Mesothelial cell of epicardium (in vitro differentiated cells): Measurements from ENCODE around the gene TRAPPC10. TPM values are rescaled to one million over a fixed set of nuclear protein-coding genes. Genes with fewer than 3 reads are reported as not detected.

Source experiments
- DNase-seq, 2 experiments: peaks; one replicate each; pipeline ENCODE4 v3.0.0; 2021; ENCODE audit warnings: low spot score in 2 of 2; ENCODE audit not compliant: unreplicated experiment in 2 of 2
- H3K27ac Mint-ChIP-seq: 2 replicates; pipeline ENCODE4 v1.8.0; 2021; ENCODE audit warnings: mixed read lengths
- H3K27me3 Mint-ChIP-seq: 2 replicates; pipeline ENCODE4 v1.8.0; 2021; ENCODE audit warnings: low read depth, mixed read lengths
- H3K36me3 Mint-ChIP-seq: 2 replicates; pipeline ENCODE4 v1.8.0; 2021; ENCODE audit warnings: mixed read lengths
- H3K4me1 Mint-ChIP-seq: 2 replicates; pipeline ENCODE4 v1.8.0; 2021; ENCODE audit warnings: mixed read lengths
- H3K4me3 Mint-ChIP-seq: 2 replicates; pipeline ENCODE4 v1.8.0; 2021; ENCODE audit warnings: mild to moderate bottlenecking, moderate library complexity, mixed read lengths
- H3K9me3 Mint-ChIP-seq: 2 replicates; pipeline ENCODE4 v1.8.0; 2021; ENCODE audit warnings: mixed read lengths
- total RNA-seq: library from RNA; stranded (reverse); gene quantifications from 3 replicates; pipeline ENCODE4 v1.2.1, GENCODE V29; 2021
- TF ChIP-seq, protein P1 (sequence below): fragments of 200-600 bp; sonication (generic); IDR thresholded peaks from one replicate; pipeline ENCODE4 v1.5.0; 2021; ENCODE audit warnings: antibody characterized with exemption; ENCODE audit not compliant: unreplicated experiment

TRAPPC10 gene
- total RNA-seq, 1 donor from 2014 or later = 34.5 TPM

DNA sequence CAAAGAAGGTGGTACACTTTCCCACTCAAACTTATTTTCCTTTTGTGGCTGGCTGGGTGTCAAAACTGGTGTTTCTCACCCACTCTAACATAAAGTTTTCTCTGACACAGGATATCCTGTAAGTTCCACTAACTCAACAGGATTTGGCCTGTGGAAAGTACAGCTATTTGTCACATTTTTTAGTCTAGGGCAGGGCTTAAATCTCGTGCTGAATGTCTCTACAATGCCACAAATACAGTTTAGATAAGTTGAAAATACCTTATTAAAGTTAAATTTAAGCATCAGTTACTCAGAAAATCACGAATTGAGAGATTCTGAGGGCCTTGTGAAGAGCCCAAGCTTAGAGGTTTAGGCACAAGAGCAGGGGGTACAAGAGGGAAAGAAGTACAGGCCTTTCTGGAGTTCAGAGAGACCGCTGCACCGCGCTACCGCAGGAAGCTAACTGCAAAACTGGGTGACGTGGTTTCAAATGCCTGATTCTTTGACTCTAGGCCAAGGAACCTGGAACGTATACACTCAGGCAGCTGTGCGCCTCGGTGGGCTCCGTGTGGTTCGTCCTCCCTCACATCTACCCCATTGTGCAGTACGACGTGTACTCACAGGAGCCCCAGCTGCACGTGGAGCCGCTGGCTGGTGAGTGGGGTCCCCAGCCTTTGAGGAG lies 71.7 kb downstream of the TRAPPC10 start:
- Mint-ChIP-seq H3K9me3 (no peaks in the 10 kb centered on the region), H3K27me3 (no peaks in the 10 kb centered on the region), H3K4me1 (peaks cover 20% of the 10 kb centered on the region), H3K27ac (peak overlapping the region; percentile 95), H3K4me3 (no peak overlapping the region), H3K36me3 (peaks cover 36% of the 10 kb centered on the region)
- DNase-seq = no peak
- TF ChIP-seq, protein P1, sequence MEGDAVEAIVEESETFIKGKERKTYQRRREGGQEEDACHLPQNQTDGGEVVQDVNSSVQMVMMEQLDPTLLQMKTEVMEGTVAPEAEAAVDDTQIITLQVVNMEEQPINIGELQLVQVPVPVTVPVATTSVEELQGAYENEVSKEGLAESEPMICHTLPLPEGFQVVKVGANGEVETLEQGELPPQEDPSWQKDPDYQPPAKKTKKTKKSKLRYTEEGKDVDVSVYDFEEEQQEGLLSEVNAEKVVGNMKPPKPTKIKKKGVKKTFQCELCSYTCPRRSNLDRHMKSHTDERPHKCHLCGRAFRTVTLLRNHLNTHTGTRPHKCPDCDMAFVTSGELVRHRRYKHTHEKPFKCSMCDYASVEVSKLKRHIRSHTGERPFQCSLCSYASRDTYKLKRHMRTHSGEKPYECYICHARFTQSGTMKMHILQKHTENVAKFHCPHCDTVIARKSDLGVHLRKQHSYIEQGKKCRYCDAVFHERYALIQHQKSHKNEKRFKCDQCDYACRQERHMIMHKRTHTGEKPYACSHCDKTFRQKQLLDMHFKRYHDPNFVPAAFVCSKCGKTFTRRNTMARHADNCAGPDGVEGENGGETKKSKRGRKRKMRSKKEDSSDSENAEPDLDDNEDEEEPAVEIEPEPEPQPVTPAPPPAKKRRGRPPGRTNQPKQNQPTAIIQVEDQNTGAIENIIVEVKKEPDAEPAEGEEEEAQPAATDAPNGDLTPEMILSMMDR = no peak

DNA sequence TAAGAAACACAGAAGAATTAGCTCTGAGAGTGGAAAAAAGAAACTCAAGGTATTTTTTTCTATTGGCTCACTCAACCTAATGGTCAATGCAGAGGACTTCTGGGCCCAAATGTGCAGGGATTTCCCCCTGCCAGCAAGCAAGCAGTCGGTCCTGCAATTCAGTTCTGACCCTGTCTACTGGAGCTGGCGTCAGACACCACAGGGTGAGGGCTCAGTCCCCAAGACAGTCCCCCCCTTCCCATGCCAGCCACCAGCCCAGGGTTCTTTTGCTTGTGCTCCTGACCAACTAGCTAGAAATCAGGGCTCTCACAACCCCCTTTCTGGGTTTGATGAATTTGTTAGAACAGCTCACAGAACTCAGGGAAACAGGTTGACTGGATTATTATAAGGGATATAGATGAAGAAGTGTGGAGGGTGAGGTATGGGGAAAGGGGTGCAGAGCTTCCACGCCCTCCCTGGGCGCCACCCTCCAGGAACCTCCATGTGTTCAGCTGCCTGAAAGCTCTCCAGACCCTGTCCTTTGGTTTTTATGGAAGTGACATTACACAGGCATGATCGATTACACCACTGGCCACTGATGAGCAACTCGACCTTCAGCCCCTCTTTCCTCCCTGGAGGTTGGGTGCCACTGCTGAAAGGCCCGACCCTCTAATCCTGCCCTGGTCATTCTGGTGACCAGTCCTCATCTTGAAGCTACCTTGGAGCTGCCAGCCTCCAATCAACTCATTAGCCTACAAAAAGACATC lies 72.6 kb downstream of the TRAPPC10 start:
- no peak for DNase-seq
- no peak overlapping the region for H3K4me3 Mint-ChIP-seq
- no peaks in the 10 kb centered on the region for H3K27me3 Mint-ChIP-seq
- peaks cover 43% of the 10 kb centered on the region for H3K36me3 Mint-ChIP-seq
- TF ChIP-seq, protein P1 = no peak
- H3K27ac Mint-ChIP-seq = peak overlapping the region; percentile 95
- H3K4me1 Mint-ChIP-seq = peaks cover 20% of the 10 kb centered on the region
- H3K9me3 Mint-ChIP-seq = no peaks in the 10 kb centered on the region

DNA sequence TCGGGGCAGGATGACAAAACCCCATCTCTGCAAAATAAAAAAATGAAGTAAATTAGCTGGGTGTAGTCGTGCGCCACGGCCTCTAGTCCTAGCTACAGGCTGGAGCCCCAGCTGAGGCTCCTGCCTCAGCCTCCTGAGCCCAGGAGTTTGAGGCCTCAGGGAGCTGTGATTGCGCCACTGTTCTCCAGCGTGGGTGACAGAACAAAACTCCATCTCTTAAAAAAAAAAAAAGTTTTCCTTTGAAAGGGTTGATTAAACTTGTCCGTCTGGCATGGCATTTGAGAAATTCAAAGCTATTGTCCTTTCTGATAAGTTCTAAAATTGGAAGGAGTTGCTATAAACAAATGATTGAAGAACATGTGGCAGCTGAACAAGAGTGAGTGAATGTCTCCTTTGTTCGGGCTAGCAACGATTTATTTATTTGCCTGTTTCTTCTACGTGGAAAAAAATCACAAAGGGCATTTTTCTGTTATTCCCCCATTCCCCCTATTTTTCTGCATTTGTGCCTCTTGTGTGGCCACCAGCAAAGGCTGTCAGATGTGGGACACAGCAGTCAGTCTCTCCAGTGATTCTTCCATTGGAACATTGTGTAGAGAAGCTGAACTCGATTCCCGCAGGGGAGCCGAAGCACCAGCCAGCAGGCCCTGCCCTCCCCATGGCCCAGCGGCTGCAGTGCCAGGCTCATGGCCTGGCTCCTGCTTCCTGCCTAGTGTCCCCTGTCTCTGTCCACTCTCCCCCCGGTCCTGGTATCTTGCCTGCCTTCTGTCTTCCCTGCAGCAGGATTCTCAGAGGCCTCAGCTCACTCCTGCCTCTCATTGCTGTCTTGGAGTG lies 73.6 kb downstream of the TRAPPC10 start:
- Mint-ChIP-seq H3K4me3 (no peak overlapping the region), H3K4me1 (peaks cover 20% of the 10 kb centered on the region), H3K27me3 (no peaks in the 10 kb centered on the region), H3K9me3 (no peaks in the 10 kb centered on the region), H3K27ac (peak overlapping the region; percentile 59), H3K36me3 (peaks cover 45% of the 10 kb centered on the region)
- TF ChIP-seq, protein P1 = no peak
- DNase-seq = no peak

DNA sequence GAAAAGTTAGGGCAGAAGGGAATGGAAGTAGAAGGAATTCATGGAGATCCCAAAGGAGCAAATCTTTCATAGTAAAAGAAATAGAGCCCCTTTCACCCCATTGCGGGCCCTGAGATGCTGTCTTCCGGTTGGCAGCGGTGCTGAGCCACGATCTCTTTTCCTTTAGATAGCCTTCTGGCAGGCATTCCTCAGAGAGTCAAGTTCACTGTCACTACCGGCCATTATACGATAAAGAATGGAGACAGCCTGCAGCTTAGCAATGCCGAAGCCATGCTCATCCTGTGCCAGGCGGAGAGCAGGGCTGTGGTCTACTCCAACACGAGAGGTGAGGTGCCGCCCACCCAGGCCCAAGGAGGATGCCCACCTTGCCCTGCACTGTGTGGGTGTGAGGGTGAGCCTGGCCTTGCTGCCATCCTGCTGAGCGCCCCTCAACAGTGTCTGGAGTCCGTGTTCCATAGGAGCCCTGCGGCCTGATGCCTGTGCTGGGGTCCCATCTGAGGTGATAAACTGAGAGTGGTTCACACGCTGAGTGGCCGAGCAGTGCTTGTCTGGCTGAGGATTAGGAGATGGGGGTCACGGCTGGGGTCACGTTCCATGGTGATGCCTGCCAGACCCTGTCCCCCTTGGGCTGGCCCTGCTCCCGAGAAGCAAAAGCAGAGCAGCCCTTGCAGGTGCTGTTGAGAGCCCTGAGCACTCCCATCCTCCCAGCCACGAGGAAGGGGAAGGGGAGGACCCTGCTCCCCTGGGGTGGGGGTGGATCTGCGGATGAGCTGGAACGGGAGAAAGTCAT lies 74.7 kb downstream of the TRAPPC10 start:
- H3K36me3 Mint-ChIP-seq = peaks cover 39% of the 10 kb centered on the region
- no peak overlapping the region for H3K27ac Mint-ChIP-seq
- TF ChIP-seq, protein P1 = no peak
- no peak overlapping the region for H3K4me3 Mint-ChIP-seq
- H3K9me3 Mint-ChIP-seq = no peaks in the 10 kb centered on the region
- DNase-seq = peak in 1 of 2 experiments; percentile 28
- peaks cover 21% of the 10 kb centered on the region for H3K4me1 Mint-ChIP-seq
- no peaks in the 10 kb centered on the region for H3K27me3 Mint-ChIP-seq
